Sciatic nerve (tissue), 2 donors: ENCODE results near the gene PPP4R2. TPM values are rescaled to one million over a fixed set of nuclear protein-coding genes. Genes with fewer than 3 reads are reported as not detected.
A peak's percentile ranks its signal among the peaks of the same experiment; 100 is the strongest.
"Not testable (repeated sequence)": the region's sequence is repeated elsewhere in the genome, so short reads cannot be mapped to it uniquely, and the experiment has no call there.

Source experiments
- ATAC-seq: fragments of 200-7000 bp; cut with Tn5 transposase; one replicate; pipeline ENCODE4 v1.9.1; 2020; ENCODE audit warnings: mild to moderate bottlenecking, moderate library complexity
- DNase-seq: peaks from one replicate; pipeline ENCODE4 v3.0.0-alpha.2; 2020; ENCODE audit warnings: low spot score
- intact Hi-C: fragments of 100-400 bp; cut with DNase I; formaldehyde crosslinking; loops from one replicate; pipeline ENCODE4 v1.14.2; 2022
- total RNA-seq: library from RNA; stranded (reverse); fragmentation: NEBNext Ultra II Directional; extraction: Animal tissue kit (Norgen Biotek cat#: 25700); gene quantifications from one replicate; pipeline ENCODE4 v1.2.1, GENCODE V29; 2021
- donor health status: DM: no; HTN: no; CAD: no.
- donor health status: DM: no; HTN: no; CAD: no.

Gene PPP4R2
- total RNA-seq, 1 donor from 2014 or later = 113 TPM

DNA sequence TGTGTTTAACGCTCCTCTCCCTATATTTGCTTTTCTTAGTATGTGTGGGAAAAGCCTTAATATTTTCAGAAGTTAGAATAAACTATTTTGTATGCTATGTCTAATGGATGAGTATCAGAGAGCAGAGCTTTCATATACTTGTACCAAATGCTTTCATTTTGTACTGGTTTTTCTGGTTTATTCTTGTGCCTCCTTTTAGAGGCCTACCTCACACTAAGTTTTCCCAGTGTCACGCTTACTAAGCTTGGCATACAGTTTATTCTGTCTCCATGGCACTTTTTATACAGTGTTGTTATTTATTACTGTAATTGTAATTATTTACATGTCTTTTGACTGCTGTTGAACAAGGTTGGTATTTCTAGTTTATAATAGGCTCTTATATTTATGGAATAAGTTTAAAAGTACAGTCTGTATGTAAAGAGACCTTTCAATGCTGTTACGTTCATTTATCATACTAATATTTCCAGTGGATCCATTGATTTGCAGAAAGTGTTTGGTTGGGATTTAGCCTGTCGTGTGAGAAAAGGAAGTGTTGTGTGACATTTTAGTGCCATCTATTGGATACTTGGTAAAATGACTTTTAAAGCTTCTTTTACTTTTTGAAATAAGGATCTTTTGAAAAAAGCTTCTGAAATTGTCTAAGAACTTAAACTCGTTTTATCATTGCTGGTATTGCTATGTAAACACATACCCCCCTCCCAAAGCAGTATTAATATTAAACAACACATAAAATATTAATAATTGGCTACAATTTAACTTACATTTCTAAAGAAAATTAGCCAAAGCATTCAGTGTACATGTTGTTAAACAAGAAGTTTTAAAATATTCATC is 59.6 kb downstream of the PPP4R2 start:
- ATAC-seq = peak; percentile 71
- intact Hi-C loops = loop anchor here (5.0 to 10.0 kb wide), 2 partner anchors 54 to 121 kb away; no protein-coding TSS in a partner anchor
- DNase-seq = no peak

DNA sequence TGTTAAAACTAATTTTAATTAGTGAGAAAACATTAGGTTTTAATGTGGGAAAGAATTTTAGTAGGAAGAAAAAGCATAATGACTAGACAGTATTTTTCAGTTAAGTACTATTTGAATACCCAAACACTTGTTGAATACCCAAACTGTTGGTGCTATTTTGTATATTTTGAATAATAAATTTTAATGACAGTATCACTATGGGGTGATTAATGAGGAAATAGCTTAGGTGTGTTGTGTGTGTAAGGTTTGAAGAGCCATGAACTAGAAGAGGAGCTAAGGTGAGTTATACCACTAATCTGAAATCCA is 60.2 kb downstream of the PPP4R2 start:
- intact Hi-C loops = loop anchor here (5.0 to 10.0 kb wide), 2 partner anchors 54 to 122 kb away; no protein-coding TSS in a partner anchor
- no peak for DNase-seq
- ATAC-seq = no peak

DNA sequence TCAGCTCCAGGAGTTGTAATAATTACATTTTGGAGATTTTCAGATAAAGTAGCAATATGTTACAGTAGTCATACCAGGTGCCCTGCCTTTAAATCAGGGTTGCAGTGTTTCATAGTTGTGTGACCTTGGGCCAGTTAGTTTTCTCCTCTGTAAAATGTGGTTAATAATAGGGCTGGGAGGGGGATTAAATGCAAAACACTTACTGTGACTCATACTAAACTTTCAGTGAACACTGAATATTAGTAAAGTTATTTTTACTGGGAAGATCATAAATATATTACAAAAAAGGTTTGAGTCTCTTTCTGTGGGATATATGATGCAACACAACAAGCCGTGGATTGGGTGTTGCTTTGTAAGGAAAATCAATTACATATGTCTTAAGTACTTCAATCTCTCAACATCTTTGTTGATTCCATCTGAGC is 63.7 kb downstream of the PPP4R2 start:
- intact Hi-C loops = no loop called here
- ATAC-seq (no peak), DNase-seq (no peak)

DNA sequence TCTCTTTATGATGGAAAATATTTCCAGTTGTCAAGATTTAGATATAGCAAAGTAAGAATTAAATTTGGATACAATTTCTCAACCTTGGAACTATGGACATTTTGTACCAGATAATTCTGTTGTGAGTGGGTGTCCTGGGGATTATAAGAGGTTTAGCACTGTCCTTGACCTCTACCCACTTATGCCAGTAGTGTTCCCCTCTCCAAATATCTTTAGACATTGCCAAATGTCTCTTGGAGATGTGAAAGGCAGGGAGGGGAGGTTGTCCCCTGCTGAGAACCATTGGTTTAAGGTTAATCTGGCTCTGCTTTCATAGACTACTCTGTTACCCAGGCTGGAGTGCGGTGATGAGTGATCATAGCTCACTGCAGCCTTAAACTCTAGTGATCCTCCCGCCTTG is 64.8 kb downstream of the PPP4R2 start, which contains the start of gene EBLN2:
Gene EBLN2 (plus strand): TSS at position 244 of the 400 bp plus-strand sequence. CDS start 423 bp downstream, outside the sequence.
- no peak for DNase-seq
- no peak for ATAC-seq
- intact Hi-C loops = no loop called here

DNA sequence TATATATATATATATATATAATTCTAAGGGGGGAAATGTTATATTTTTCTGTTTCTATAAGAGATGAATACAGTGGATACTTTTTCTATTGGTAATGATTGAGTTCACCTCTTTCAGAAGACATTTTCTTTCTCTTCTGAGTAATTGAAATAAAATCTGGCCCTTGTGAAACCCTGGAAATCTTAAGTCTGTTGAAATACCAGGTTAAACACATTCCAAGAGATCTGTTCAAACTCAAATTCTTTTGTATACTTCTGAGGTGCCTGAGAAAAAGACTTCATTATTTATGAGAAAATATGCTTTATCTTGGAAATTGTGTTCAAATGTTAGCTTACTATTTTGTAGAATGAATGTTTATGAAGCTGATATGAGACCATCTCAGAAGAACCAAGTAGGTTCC is 69.6 kb downstream of the PPP4R2 start:
- intact Hi-C loops, ATAC-seq, DNase-seq: not testable (repeated sequence)

DNA sequence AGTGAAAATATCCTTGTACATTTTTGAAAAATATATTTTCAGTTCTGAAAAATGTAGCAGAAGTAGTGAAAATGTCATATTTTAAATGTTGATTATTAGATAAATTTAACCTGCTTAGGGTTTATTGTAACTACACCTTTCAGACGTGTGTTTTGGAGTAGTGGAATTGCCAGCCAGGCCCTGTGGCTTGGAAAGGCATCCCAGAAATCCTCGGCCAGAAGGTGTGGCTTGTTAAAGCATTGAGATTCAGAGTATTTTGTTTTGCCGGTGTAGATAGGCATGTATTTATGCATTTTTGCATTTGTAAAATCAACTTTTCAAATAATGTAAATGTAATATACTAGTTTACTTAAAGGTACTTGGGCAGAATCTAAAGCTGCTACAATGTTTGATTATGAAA is 71.8 kb downstream of the PPP4R2 start:
- intact Hi-C loops = no loop called here
- ATAC-seq (no peak), DNase-seq (no peak)

DNA sequence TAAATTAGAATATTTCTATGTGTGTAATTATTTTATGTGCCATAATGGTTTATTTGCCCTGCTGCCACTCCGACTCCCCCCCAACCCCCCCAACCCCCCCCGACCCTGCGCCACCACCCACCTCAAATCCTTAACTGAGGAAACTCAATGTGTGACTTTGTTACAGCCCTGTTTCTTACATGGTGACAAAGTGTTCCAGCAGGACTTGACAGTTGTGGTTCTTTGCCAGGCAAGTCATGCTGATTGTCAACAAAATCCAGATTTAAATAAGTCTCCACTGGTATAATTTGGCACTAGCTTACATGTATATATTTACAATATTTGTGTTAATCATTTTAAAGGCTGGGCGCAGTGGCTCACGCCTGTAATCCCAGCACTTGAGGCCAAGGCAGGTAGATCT is 72.6 kb downstream of the PPP4R2 start:
- DNase-seq (no peak), ATAC-seq (no peak)
- intact Hi-C loops = no loop called here

DNA sequence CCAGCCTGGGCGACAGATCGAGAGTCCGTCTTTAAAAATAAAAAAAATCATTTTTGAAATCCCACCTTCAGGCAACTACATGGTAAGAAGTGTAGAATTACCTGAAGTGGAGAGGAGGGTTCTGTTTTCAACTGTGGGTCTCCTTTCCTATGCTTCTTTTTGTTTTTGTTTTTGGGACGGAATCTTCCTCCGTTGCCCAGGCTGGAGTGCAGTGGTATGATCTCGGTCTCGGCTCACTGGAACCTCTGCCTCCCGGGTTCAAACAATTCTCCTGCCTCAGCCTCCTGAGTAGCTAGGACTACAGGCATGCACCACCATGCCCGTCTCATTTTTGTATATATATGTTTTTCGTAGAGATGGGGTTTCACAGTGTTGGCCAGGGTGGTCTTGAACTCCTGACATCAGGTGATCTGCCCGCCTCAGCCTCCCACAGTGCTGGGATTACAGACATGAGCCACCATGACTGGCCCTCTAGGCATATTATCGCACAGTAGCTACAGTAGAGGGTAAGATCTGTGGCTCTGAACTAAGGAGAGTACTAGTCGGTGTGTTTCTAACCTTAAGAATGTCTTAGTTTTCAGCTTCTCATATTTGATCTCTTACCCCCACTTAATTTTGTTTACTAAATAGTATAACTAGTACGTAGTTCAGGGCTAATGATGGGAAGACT is 73.3 kb downstream of the PPP4R2 start:
- intact Hi-C loops = no loop called here
- DNase-seq = no peak
- ATAC-seq = no peak

DNA sequence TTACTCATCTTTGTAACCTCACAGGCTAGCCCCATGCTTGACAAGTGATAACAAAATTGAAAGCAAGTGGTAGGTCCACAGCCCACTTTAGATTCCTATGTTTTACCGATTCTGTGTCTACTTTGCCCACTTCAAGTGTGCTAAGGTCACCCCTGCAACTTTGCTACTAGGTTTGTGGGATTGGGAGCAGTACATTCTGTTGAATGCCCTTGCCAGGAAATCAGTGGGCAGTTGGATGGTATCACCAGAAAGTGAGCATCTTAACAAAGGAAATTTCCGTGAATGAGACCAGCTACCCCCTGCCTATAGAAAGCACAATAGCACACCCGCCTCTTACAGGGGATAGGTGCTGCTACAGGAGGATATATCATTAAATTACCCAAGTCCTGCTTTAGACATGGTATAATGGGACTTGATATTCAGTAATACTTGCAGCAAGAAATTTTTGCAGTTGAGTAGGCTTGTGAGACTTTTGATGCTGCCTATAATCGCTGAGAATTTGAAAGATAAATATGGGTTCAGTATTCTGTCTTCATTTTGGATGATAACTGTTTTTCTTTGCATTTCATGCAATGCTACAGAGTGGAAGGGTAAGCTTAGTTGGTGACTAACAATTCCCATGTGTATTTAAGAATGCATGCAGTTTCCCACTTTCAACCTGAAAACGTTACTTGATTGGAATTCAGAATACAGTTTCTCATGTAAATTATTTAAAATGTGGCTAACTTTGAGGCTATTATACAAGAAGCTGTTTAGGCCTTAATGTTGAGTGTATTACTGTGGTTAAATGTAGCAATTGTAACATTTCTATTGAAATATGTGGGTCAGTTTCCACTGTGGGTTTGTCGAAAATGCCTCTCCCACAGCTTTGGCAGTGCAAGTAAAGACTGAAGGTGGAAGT is 74.3 kb downstream of the PPP4R2 start:
- intact Hi-C loops = no loop called here
- ATAC-seq (no peak), DNase-seq (no peak)

DNA sequence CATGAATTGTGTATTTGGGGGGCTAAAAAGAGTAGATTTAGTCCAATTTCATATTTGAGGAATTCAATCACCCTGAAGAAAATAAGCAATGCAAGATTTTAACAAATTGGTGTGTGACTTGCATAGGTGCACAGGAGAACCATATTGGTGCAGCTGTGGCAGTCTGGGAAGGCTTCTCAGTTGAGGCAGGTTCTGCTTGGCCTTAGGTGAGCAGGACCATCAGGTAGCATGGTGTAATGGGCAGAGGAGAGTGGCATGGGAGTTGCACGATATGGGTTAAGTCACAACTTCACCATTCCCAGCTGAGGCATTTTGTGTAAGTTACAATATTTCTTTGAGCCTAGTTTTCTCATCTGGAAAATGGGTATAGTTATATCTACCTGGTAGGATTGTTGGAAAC is 75.3 kb downstream of the PPP4R2 start:
- intact Hi-C loops = no loop called here
- ATAC-seq = no peak
- DNase-seq = no peak

DNA sequence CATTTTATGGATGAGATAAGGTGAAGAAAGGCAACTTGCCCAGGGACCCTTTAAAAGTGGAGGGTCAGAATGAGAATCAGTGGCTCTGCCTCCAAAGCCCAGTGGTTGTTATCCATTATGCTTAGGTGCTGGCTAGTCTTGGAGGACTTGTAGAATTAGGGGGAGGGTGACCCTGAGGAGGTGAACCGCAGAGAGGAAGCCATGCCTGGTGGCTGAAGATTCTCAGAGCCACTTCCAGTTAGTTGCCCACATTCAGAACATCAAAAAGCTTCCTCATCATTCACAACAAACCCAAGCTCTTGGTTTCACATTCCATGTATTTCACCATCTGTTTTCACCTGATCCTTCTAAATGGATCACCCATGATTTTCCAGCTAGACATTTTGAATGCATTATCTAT is 76.0 kb downstream of the PPP4R2 start:
- DNase-seq = no peak
- intact Hi-C loops = no loop called here

DNA sequence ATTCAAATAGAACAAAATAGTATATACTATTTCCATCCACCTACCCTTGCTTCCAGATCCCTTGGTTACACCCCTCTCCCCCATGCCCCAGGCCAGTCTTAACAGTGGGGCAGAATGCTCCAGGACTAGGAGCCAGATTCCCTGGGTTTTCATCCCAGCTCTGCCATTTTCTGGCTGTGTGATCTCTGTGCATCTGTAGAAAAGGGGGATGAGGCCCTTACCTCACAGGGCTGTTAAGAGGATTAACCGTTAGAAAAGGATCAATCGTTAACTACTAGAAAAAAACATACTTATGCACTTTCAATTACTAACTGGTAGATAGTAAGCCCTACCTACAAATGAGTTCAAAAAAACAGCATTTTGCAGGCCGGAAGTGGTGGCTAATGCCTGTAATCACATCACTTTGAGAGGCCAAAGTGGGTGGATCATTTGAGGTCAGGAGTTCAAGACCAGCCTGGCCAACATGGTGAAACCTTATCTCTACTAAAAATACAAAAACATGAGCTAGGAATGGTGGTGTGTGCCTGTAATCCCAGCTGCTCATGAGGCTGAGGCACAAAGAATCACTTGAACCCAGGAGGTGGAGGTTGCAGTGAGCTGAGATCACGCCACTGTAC is 76.6 kb downstream of the PPP4R2 start:
- DNase-seq = no peak
- ATAC-seq = no peak
- intact Hi-C loops = no loop called here

More for the DNA sequence above, 76.0 kb downstream of the PPP4R2 start:
- ATAC-seq = no peak

DNA sequence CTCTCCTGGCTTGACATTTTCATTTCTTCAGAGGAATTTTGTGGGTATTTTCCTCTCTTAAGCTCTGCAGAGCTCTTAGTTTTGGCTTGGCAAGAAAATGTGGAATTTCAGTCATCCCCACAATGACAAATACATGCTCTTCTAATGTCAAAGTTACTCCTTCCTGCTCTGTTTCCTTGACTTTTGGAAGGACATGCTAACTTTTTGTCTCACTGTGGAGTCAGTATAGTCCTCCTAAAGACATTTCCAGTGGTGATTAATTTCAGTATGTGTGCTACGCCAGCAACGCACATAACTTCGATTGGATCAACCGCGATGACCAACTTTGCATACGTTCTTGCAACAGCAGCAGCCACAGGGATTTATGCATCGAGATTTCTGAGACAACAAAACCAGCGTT is 78.2 kb downstream of the PPP4R2 start:
- ATAC-seq (no peak), DNase-seq (no peak)
- intact Hi-C loops = no loop called here

DNA sequence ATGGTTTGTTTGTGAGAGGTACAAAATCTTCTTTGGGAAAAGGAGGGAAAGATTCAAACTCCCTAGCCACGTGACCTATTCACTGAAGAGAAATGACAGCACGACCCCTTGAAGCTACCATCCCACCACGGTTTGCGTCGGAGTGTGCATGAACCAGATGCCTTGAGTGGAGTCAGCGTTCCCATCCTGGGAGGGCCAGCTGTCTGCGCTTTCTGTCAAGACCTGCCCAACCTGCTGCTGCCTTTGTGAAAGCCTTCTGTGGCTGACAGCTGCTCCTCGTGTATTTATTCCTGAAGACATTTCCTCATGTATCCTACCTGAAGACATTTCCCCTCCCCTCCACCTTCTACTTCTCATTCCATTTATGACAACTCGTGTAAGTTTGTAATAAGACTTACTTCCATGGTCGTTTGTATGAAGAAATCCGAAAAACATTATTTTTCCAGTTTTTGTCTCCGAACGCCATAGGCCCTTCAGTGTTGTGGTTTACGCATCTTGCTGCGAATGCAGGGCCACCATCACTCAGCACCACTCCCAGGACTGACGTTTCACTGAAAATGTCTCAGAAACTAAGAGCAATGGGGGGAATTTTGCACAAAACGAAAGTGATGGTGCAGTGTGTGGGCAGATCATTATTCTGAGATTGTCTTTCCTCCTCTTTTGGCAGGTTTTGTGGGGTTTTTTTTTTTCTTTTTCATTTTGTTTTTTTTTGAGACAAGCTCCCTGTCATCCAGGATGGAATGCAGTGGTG is 83.8 kb downstream of the PPP4R2 start:
- no peak for ATAC-seq
- intact Hi-C loops = no loop called here

DNA sequence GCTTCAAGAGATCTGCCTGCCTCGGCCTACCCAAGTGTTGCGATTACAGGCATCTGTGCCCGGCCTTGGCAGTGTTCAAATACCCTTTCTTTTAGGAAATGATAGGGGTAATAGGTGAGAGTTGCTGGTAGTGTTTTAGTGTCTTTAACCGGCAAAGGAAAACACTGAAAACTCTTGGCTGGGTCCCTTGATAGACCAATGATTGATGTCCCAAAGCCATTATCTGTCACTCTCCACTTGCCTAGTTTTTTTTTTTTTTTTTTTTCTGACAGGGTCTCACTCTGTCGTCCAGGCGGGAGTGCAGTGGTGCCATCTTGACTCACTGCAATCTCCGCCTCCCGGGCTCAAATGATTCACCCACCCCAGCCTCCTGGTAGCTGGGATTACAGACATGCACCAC is 84.5 kb downstream of the PPP4R2 start:
- DNase-seq = no peak
- intact Hi-C loops = no loop called here
- no peak for ATAC-seq

More for the DNA sequence above, 83.8 kb downstream of the PPP4R2 start:
- no peak for DNase-seq

DNA sequence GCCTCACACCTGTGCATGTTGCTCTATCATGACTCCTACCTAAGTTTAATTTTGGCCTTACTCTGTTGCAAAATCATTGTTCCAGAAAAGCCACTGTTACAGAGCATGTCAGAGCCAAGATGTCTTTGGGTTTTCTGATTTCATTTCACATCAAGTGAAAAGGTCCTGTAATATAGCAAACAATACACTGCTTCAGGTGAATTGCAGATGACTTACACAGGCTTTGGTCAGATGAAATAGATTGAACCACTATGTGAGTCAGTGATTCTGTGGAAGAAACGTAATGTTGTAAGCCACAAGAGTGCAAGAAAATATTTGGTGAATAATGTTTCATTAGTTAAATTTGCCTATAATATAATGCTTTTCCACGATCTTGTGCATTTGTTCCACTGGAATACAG is 87.6 kb downstream of the PPP4R2 start:
- intact Hi-C loops = no loop called here
- ATAC-seq (no peak), DNase-seq (no peak)

DNA sequence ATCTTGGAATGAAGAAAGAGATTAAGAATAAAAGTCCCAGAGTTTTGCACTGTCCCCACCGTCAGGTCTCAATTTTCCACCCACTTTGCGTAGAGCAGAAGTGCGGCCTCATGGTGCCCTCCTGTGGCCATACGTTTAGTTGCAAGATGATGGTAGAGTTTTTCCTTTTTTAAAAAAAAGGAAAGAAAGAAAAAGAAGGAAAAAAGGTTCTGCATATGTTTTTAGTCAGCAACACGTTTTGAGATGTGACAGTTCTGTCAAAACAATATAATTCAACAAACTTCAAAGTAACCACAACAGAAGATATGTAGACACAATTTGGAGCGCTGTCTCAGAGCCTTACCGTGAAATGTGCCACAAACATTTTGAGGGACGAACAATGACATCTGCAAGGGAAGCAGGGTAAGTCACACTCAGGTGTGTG is 89.5 kb downstream of the PPP4R2 start:
- intact Hi-C loops = no loop called here
- DNase-seq (peak; percentile 73), ATAC-seq (peak; percentile 74)

DNA sequence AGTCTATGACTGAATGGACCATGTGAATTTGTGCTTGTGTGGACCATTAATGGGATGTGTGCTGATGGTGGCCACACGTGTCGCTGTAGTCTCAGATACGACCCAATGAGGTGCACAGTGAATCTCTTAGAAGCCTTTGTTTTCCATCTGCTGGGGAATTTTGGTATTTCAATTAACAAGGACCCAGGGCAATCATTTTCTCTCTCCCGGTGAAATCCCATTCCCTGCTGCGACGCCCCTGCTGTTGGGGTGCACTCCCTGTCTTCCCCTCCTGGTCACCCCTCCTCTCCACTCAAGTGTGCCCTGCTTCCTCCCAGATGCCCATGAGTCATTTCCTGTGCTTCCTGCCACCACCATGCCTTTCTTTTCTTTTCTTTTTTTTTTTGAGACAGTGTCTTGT is 97.5 kb downstream of the PPP4R2 start:
- DNase-seq (no peak), ATAC-seq (no peak)
- intact Hi-C loops = loop anchor here (10.0 kb wide), 1 partner anchor 741 kb away; no protein-coding TSS in a partner anchor
